T-cell (primary cell): ENCODE results near the gene NTPCR. TPM values are rescaled to one million over a fixed set of nuclear protein-coding genes. Genes with fewer than 3 reads are reported as not detected.

Source experiments
- ATAC-seq, 4 experiments: fragments of 200-7000 bp in 3 of 4; fragments of 150-1000 bp in 1 of 4; cut with Tn5 transposase; replicated peaks in 1 of 4; 1 replicate in 3 of 4; 2 replicates in 1 of 4; pipeline ENCODE4 v1.10.0; 2021; ENCODE audit warnings: moderate library complexity in 3 of 4, mild to moderate bottlenecking in 2 of 4, moderate number of reproducible peaks in 1 of 4
- CTCF ChIA-PET, 2 donors: fragments of 300-600 bp; sonication (Branson Sonifier 250); formaldehyde crosslinking; loops; one replicate each; lab custom pipeline; 2022; ENCODE audit warnings: antibody characterized with exemption in 2 of 2; lab: Charles Lee
- POLR2A ChIA-PET, 2 donors: fragments of 300-600 bp; sonication (Branson Sonifier 250); formaldehyde crosslinking; loops; one replicate each; lab custom pipeline; 2022; ENCODE audit warnings: antibody characterized with exemption in 2 of 2; lab: Charles Lee
- DNase-seq, 35 experiments: peaks; one replicate each; pipeline versions ENCODE4 v3.0.0 to v3.0.0-alpha.2; 2013 to 2023
- H3K27ac ChIP-seq: one replicate; pipeline ENCODE4 v1.5.1; 2013; ENCODE audit warnings: low read length
- H3K27me3 ChIP-seq, 2 experiments: replicated peaks in 1 of 2; 1 replicate in 1 of 2; 2 replicates in 1 of 2; pipeline versions ENCODE4 v1.6.1 to v1.7.0; 2013; ENCODE audit warnings: low read length in 1 of 2, mixed read lengths in 1 of 2; ENCODE audit not compliant: control insufficient read depth in 2 of 2, insufficient read depth in 2 of 2; ENCODE audit errors: extremely low read depth in 1 of 2
- H3K36me3 ChIP-seq, 2 donors: 1 replicate in 1 of 2; 2 replicates in 1 of 2; pipeline versions ENCODE4 v1.6.1 to v1.7.0; 2013; ENCODE audit warnings: low read length in 1 of 2; ENCODE audit not compliant: control insufficient read depth in 2 of 2, insufficient read depth in 1 of 2; ENCODE audit errors: extremely low read depth in 1 of 2
- H3K4me1 ChIP-seq, 2 experiments: 1 replicate in 1 of 2; 2 replicates in 1 of 2; pipeline versions ENCODE4 v1.6.1 to v1.7.0; 2013; ENCODE audit warnings: low read length in 2 of 2, mixed read lengths in 1 of 2; ENCODE audit not compliant: insufficient read depth in 2 of 2, control insufficient read depth in 1 of 2; ENCODE audit errors: extremely low read depth in 1 of 2
- H3K4me3 ChIP-seq, 2 donors: 1 replicate in 1 of 2; 2 replicates in 1 of 2; pipeline versions ENCODE4 v1.5.1 to v1.7.0; 2013; ENCODE audit warnings: mild to moderate bottlenecking in 2 of 2, low read length in 1 of 2, moderate library complexity in 1 of 2; ENCODE audit not compliant: control insufficient read depth in 1 of 2; ENCODE audit errors: extremely low read depth in 1 of 2
- H3K9me3 ChIP-seq: 2 replicates; pipeline ENCODE4 v1.7.0; 2013
- H3K27ac Mint-ChIP-seq, 2 donors: one replicate each; pipeline ENCODE4 v1.8.0; 2020 to 2021; ENCODE audit warnings: mild to moderate bottlenecking in 2 of 2, mixed read lengths in 2 of 2
- H3K27me3 Mint-ChIP-seq, 2 donors: one replicate each; pipeline ENCODE4 v1.8.0; 2021 to 2022; ENCODE audit warnings: mixed read lengths in 2 of 2
- H3K36me3 Mint-ChIP-seq: one replicate; pipeline ENCODE4 v1.8.0; 2021; ENCODE audit warnings: mixed read lengths
- H3K4me1 Mint-ChIP-seq, 3 donors: one replicate each; pipeline ENCODE4 v1.8.0; 2020 to 2022; ENCODE audit warnings: mixed read lengths in 3 of 3, mild to moderate bottlenecking in 1 of 3
- H3K4me3 Mint-ChIP-seq, 3 donors: one replicate each; pipeline ENCODE4 v1.8.0; 2020 to 2022; ENCODE audit warnings: mild to moderate bottlenecking in 3 of 3, mixed read lengths in 3 of 3, moderate library complexity in 3 of 3
- H3K9me3 Mint-ChIP-seq, 3 donors: one replicate each; pipeline ENCODE4 v1.8.0; 2020 to 2022; ENCODE audit warnings: mixed read lengths in 3 of 3
- WGBS: methylation state at CpG from one replicate; pipeline ENCODE4 v1.1.5; 2013; ENCODE audit warnings: missing lambda C conversion rate; ENCODE audit not compliant: insufficient coverage; 5-methylcytosine and 5-hydroxymethylcytosine counted together
- total RNA-seq, 35 experiments: library from RNA in 6 of 35; stranded (reverse) in 6 of 35; fragments of 120-200 nt in 1 of 35; gene quantifications; one replicate each; pipeline versions ENCODE4 v1.2.1 to v1.2.4 and lab custom pipeline; 2013 to 2026

The NTPCR gene
- total RNA-seq, 5 donors from 2014 or later (not counting 1 experiment from before 2014, with no cell fraction given) = 13.6 to 24.5 (median 17.3) TPM

DNA sequence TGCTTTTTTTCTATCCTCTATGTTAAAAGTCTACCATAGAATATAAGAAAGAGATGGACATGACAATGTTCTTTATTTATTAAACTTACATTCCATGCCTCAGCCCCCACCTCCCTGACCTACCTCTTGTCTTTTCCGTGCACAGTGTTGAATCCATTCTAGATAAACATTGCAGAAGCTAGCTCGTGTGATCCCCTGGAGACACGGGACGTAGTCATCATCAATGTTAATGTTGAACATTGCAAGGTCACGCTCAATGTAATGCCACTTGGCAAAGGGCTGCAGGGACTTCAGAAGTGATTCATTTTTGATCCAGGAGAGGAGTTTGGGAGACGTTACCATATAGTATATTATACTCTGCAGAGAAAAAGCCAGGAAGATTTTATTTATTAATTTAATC, 66.4 kb downstream of the NTPCR start:
- ChIA-PET CTCF (no interaction called here), POLR2A (no interaction called here)
- H3K27me3 Mint-ChIP-seq = no peaks in the 10 kb centered on the region
- Histone ChIP-seq H3K4me3 (no peak overlapping the region), H3K9me3 (no peaks in the 10 kb centered on the region), H3K27ac (no peak overlapping the region), H3K27me3 (no peaks in the 10 kb centered on the region), H3K36me3 (peaks cover 3 to 37% of the 10 kb centered on the region in 2 donors), H3K4me1 (no peaks in the 10 kb centered on the region)
- H3K27ac Mint-ChIP-seq = no peak overlapping the region
- H3K36me3 Mint-ChIP-seq = peaks cover 74% of the 10 kb centered on the region
- ATAC-seq (no peak), DNase-seq (no peak)
- H3K4me1 Mint-ChIP-seq = peaks cover 0 to 2% (median 1%) of the 10 kb centered on the region in 3 donors
- H3K9me3 Mint-ChIP-seq = no peaks in the 10 kb centered on the region
- no peak overlapping the region for H3K4me3 Mint-ChIP-seq
- 100% methylated on average over 1 of the region's 6 CpGs for WGBS

DNA sequence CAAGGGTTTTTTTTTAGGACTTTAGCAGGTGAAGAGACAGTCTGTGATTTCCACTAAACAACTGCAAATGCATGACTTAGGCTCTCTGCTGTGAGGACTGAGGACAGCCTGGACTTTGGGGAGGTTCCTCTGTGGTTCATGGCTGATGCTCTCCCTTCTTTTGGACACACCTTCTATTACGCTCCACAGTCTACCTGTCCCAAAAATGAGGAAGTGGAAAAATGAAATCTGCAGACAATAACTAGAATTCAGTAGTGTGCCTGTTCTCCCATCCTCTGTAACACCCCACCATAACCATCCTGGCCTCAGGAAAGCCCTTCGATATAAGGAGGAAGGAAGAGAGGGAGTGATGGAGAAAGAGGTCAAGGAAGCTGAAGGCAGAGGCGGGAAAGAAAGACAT, 68.7 kb downstream of the NTPCR start:
- DNase-seq (no peak), ATAC-seq (no peak)
- H3K9me3 ChIP-seq = no peaks in the 10 kb centered on the region
- Mint-ChIP-seq H3K4me3 (no peak overlapping the region), H3K27me3 (no peaks in the 10 kb centered on the region), H3K27ac (no peak overlapping the region), H3K9me3 (no peaks in the 10 kb centered on the region), H3K4me1 (peaks cover 0 to 6% (median 2%) of the 10 kb centered on the region in 3 donors), H3K36me3 (peaks cover 67% of the 10 kb centered on the region)
- POLR2A ChIA-PET = no interaction called here
- H3K36me3 ChIP-seq = peaks cover 3 to 22% of the 10 kb centered on the region in 2 donors
- no peaks in the 10 kb centered on the region for H3K4me1 ChIP-seq
- H3K27me3 ChIP-seq = no peaks in the 10 kb centered on the region
- H3K27ac ChIP-seq = no peak overlapping the region
- WGBS = 89% methylated on average over 1 of the region's 3 CpGs
- CTCF ChIA-PET = no interaction called here
- H3K4me3 ChIP-seq = no peak overlapping the region

DNA sequence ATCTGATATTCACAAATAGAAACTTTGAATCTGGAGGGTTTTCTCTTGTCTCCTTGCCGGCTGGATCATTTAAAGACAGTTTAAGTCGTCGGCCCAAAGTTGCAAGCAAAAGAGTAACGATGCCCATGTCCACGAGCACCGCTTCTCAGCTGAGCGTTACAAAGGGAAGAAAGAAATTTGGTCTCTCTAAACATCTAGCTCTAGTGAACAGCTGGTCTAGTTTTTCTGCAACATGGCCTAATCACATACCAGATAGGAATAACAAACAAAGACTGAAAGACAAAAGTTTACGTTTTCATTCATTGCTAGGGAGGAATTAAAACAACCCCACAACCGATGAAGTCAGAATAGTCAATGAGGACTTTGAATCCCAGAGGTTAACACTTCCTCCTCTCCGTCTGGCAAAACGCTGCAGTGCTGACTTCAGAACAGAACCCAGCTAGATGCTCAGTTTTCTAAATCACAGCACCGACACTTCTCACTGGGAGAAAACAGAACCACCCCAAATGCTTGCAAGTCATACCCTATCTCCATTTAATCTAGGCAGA, 69.4 kb downstream of the NTPCR start:
- H3K27ac Mint-ChIP-seq = no peak overlapping the region
- Histone ChIP-seq H3K4me3 (no peak overlapping the region), H3K9me3 (no peaks in the 10 kb centered on the region), H3K27me3 (no peaks in the 10 kb centered on the region), H3K27ac (no peak overlapping the region), H3K4me1 (no peaks in the 10 kb centered on the region), H3K36me3 (peaks cover 0 to 16% of the 10 kb centered on the region in 2 donors)
- DNase-seq (no peak), ATAC-seq (no peak)
- H3K27me3 Mint-ChIP-seq = no peaks in the 10 kb centered on the region
- H3K36me3 Mint-ChIP-seq = peaks cover 63% of the 10 kb centered on the region
- WGBS = 98% methylated on average over 10 of the region's 12 CpGs
- no peak overlapping the region for H3K4me3 Mint-ChIP-seq
- POLR2A ChIA-PET = no interaction called here
- CTCF ChIA-PET = no interaction called here
- no peaks in the 10 kb centered on the region for H3K9me3 Mint-ChIP-seq
- H3K4me1 Mint-ChIP-seq = peaks cover 0 to 6% (median 2%) of the 10 kb centered on the region in 3 donors

DNA sequence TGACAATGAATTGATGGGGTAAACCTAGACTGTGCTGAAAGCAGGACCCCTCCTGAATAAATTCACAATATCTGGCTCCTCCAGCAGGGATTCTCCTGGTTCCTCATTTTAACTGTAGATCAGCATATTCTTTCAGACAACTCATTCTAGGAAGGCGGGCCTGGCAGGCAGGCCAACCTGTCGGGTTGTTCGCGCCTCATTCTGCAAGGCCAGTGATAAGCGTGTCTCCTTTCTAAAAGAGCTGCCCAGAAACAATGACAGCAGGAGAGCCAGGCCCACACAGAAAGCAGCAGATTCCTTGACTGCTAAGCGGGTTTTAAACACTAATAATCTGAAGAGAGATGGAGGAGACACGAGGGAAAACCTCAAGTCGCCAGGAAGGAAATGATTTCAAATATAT, 70.0 kb downstream of the NTPCR start:
- no peak overlapping the region for H3K4me3 Mint-ChIP-seq
- no peaks in the 10 kb centered on the region for H3K4me1 ChIP-seq
- 86% methylated on average over 5 of the region's 8 CpGs for WGBS
- H3K36me3 ChIP-seq = peaks cover 0 to 12% of the 10 kb centered on the region in 2 donors
- ChIA-PET POLR2A (no interaction called here), CTCF (no interaction called here)
- H3K27me3 Mint-ChIP-seq = no peaks in the 10 kb centered on the region
- H3K36me3 Mint-ChIP-seq = peaks cover 61% of the 10 kb centered on the region
- H3K27me3 ChIP-seq = no peaks in the 10 kb centered on the region
- no peak overlapping the region for H3K27ac ChIP-seq
- H3K4me3 ChIP-seq = no peak overlapping the region
- H3K9me3 ChIP-seq = no peaks in the 10 kb centered on the region
- no peak overlapping the region for H3K27ac Mint-ChIP-seq
- H3K4me1 Mint-ChIP-seq = peaks cover 0 to 6% (median 2%) of the 10 kb centered on the region in 3 donors
- DNase-seq = no peak
- no peak for ATAC-seq
- H3K9me3 Mint-ChIP-seq = no peaks in the 10 kb centered on the region

DNA sequence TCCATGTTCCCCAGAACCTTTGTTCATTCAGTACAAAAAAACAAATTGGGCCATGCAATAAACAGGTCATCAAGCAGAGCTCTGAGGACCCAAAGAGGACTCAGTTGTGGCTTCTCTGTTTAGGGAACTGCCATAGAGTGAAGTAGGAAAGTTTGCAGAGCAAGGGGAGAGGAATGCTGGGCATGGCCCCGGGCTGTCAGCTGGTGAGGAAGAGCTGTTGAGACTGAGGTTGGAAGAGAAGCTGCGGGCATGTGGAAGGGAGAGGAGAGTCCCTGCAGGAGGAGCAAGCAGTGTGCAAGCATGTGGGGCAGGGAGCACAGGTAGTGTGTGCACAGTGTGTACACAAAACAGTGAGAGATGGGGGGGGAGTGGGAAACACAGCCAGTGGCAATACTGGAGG, 71.8 kb downstream of the NTPCR start:
- Histone ChIP-seq H3K9me3 (no peaks in the 10 kb centered on the region), H3K27ac (no peak overlapping the region), H3K4me3 (no peak overlapping the region), H3K4me1 (no peaks in the 10 kb centered on the region), H3K36me3 (peaks cover 0 to 12% of the 10 kb centered on the region in 2 donors), H3K27me3 (no peaks in the 10 kb centered on the region)
- 100% methylated on average over 2 of the region's 2 CpGs for WGBS
- ChIA-PET CTCF (no interaction called here), POLR2A (no interaction called here)
- Mint-ChIP-seq H3K27ac (no peak overlapping the region), H3K36me3 (peaks cover 54% of the 10 kb centered on the region), H3K27me3 (no peaks in the 10 kb centered on the region), H3K4me3 (no peak overlapping the region), H3K9me3 (no peaks in the 10 kb centered on the region), H3K4me1 (peaks cover 0 to 6% (median 2%) of the 10 kb centered on the region in 3 donors)
- ATAC-seq = no peak
- DNase-seq = no peak

DNA sequence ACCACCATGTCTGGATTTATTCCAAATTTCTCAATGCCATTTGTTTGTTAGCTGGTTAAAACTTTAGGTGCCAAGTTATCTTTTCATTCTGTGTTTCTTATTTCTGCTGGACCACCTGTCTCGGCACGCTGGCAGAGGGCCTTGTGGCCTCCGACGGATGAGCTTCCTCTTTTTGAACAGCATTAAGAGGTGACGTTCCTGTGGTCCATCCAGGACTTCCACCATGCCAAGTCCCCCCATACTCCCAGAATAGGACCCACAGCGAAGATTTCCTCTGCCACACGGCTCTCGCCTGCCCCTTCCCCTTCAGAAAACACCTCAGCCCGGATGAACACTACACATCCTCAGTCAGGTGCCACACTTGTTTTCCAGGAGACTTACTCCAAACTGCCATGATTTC, 73.8 kb downstream of the NTPCR start:
- Histone ChIP-seq H3K4me1 (no peaks in the 10 kb centered on the region), H3K36me3 (peaks cover 0 to 4% of the 10 kb centered on the region in 2 donors), H3K9me3 (no peaks in the 10 kb centered on the region), H3K27ac (no peak overlapping the region), H3K27me3 (no peaks in the 10 kb centered on the region), H3K4me3 (no peak overlapping the region)
- Mint-ChIP-seq H3K27ac (no peak overlapping the region), H3K9me3 (no peaks in the 10 kb centered on the region), H3K36me3 (peaks cover 46% of the 10 kb centered on the region), H3K27me3 (no peaks in the 10 kb centered on the region), H3K4me3 (no peak overlapping the region), H3K4me1 (peaks cover 0 to 6% (median 2%) of the 10 kb centered on the region in 3 donors)
- 86% methylated on average over 5 of the region's 9 CpGs for WGBS
- ATAC-seq (no peak), DNase-seq (no peak)
- ChIA-PET POLR2A (no interaction called here), CTCF (interaction anchor here in 1 of 2 donors (0.5 kb wide), 1 partner anchor 21 kb away, joined by 6 read pairs; no protein-coding TSS in a partner anchor)
